GM12878 (cell line): ENCODE data around the gene IRS2. TPM values are rescaled to one million over a fixed set of nuclear protein-coding genes. Genes with fewer than 3 reads are reported as not detected.

Source experiments
- ATAC-seq: fragments of 200-7000 bp; cut with Tn5 transposase; 3 replicates; pipeline ENCODE4 v1.9.1; 2020; ENCODE audit warnings: mild to moderate bottlenecking, moderate library complexity
- BruUV-seq: library from RNA; stranded (reverse); fragments of 400-500 nt; replicated peaks from 2 replicates; lab custom pipeline; 2021; lab: Mats Ljungman, UMichigan
- CTCF ChIA-PET: fragments of 300-600 bp; sonication (Branson Sonifier 250); formaldehyde crosslinking; extraction: SDS; loops from one replicate; lab custom pipeline; 2021; ENCODE audit warnings: inconsistent platforms; lab: Yijun Ruan, JAX
- POLR2A ChIA-PET: fragments of 350-600 bp; formaldehyde crosslinking; extraction: SDS; loops from one replicate; lab custom pipeline; 2021; ENCODE audit warnings: inconsistent platforms; lab: Charles Lee
- RAD21 ChIA-PET: fragments of 300-600 bp; sonication (Branson Sonifier 250); formaldehyde crosslinking; loops from one replicate; lab custom pipeline; 2023; ENCODE audit warnings: antibody characterized with exemption; ENCODE audit not compliant: unreplicated experiment; lab: Charles Lee
- SMC1A ChIA-PET: fragments of 300-600 bp; sonication (Branson Sonifier 250); formaldehyde crosslinking; loops from one replicate; lab custom pipeline; 2023; ENCODE audit not compliant: unreplicated experiment, uncharacterized antibody; lab: Charles Lee
- DNase-seq: peaks from one replicate; pipeline ENCODE4 v3.0.0-alpha.2; 2011; ENCODE audit warnings: low read depth, low spot score
- FAIRE-seq: peaks from 3 replicates; lab custom pipeline; 2011; peaks lifted over from hg19 to GRCh38; lab: Jason Lieb, UNC
- H2AFZ ChIP-seq: 2 replicates; pipeline ENCODE4 v1.6.0; 2011; ENCODE audit warnings: low read depth, low read length, control low read depth; ENCODE audit not compliant: control insufficient read depth
- H3K27ac ChIP-seq: 2 replicates; pipeline ENCODE4 v1.5.1; 2011; ENCODE audit warnings: control low read depth; ENCODE audit not compliant: control insufficient read depth, insufficient read depth
- H3K27me3 ChIP-seq, 2 experiments: replicated peaks in 1 of 2; 2 replicates each; pipeline versions ENCODE4 v1.6.0 to v1.6.1; 2011; ENCODE audit warnings: low read length in 1 of 2; ENCODE audit not compliant: control insufficient read depth in 2 of 2, insufficient read depth in 2 of 2
- H3K36me3 ChIP-seq, 2 experiments: 2 replicates each; pipeline ENCODE4 v1.5.1; 2011; ENCODE audit warnings: low read length in 1 of 2; ENCODE audit not compliant: control insufficient read depth in 2 of 2, insufficient read depth in 2 of 2
- H3K4me1 ChIP-seq: 2 replicates; pipeline ENCODE4 v1.6.1; 2011; ENCODE audit warnings: mild to moderate bottlenecking, low read length, moderate library complexity, mixed read lengths; ENCODE audit not compliant: control insufficient read depth, insufficient read depth
- H3K4me2 ChIP-seq: 2 replicates; pipeline ENCODE4 v1.6.0; 2011; ENCODE audit warnings: control low read depth; ENCODE audit not compliant: control insufficient read depth, insufficient read depth
- H3K4me3 ChIP-seq: fragments of 200-600 bp; sonication (generic); 2 replicates; pipeline ENCODE4 v1.5.1; 2016
- H3K79me2 ChIP-seq: 2 replicates; pipeline ENCODE4 v1.6.0; 2011; ENCODE audit warnings: low read length; ENCODE audit not compliant: control insufficient read depth, insufficient read depth
- H3K9ac ChIP-seq: 2 replicates; pipeline ENCODE4 v1.8.0; 2011; ENCODE audit warnings: low read length, control low read depth, mixed read lengths; ENCODE audit not compliant: control insufficient read depth, insufficient read depth
- H3K9me3 ChIP-seq: replicated peaks from 3 replicates; pipeline ENCODE4 v1.5.1; 2011; ENCODE audit warnings: mild to moderate bottlenecking, low read length; ENCODE audit not compliant: control insufficient read depth, insufficient read depth
- H4K20me1 ChIP-seq: 2 replicates; pipeline ENCODE4 v1.6.0; 2011; ENCODE audit not compliant: control insufficient read depth, insufficient read depth
- ATF7 ChIP-seq: fragments of 450-650 bp; IDR thresholded peaks from 2 replicates; pipeline ENCODE4 v1.6.1; 2016; ENCODE audit warnings: low read depth, mild to moderate bottlenecking
- FOS ChIP-seq: IDR thresholded peaks from 3 replicates; pipeline ENCODE4 v1.6.1; 2011; ENCODE audit warnings: borderline replicate concordance; ENCODE audit not compliant: insufficient read length; ENCODE audit errors: extremely low read depth
- IKZF2 ChIP-seq, 2 experiments: fragments of 450-650 bp; IDR thresholded peaks; 2 replicates each; pipeline ENCODE4 v1.6.1; 2017; ENCODE audit warnings: mild to moderate bottlenecking in 2 of 2, moderate library complexity in 2 of 2
- KLF5 ChIP-seq: fragments of 450-650 bp; IDR thresholded peaks from 2 replicates; pipeline ENCODE4 v1.6.1; 2014; ENCODE audit warnings: mild to moderate bottlenecking; ENCODE audit not compliant: partially characterized antibody
- MTA2 ChIP-seq: fragments of 450-650 bp; IDR thresholded peaks from 2 replicates; pipeline ENCODE4 v1.6.1; 2016; ENCODE audit warnings: low read depth, mild to moderate bottlenecking, moderate library complexity
- NR2C1 ChIP-seq: fragments of 450-650 bp; IDR thresholded peaks from 2 replicates; pipeline ENCODE4 v1.6.1; 2017; ENCODE audit warnings: antibody characterized with exemption, mild to moderate bottlenecking, moderate library complexity
- POLR2A ChIP-seq: IDR thresholded peaks from 2 replicates; pipeline ENCODE4 v1.6.1; 2011; ENCODE audit warnings: low read depth, mild to moderate bottlenecking, low read length
- ZZZ3 ChIP-seq: IDR thresholded peaks from 2 replicates; pipeline ENCODE4 v1.6.1; 2011; ENCODE audit warnings: low read depth; ENCODE audit not compliant: control insufficient read depth, insufficient read length
- WGBS: methylation state at CpG from one replicate; pipeline ENCODE4 v1.1.6; 2016; ENCODE audit warnings: low lambda C conversion rate; ENCODE audit not compliant: insufficient replicate concordance, insufficient coverage; ENCODE audit errors: missing lambda C conversion rate; 5-methylcytosine and 5-hydroxymethylcytosine counted together
- in situ Hi-C: fragments of 300-500 bp; cut with MboI; formaldehyde crosslinking; loops from 9 replicates; pipeline ENCODE4 v1.14.3; 2018; ENCODE audit warnings: mixed read lengths
- intact Hi-C: fragments of 100-400 bp; cut with micrococcal nuclease; formaldehyde crosslinking; loops from one replicate; pipeline ENCODE4 v1.14.2; 2022; ENCODE audit not compliant: unreplicated experiment
- polyA plus RNA-seq, 11 experiments: library from polyadenylated mRNA; depleted of rRNA in 4 of 11; unstranded in 6 of 11; stranded (reverse) in 5 of 11; fragments of >200 nt; fragmentation: Nextera tagmentation in 4 of 11; fragmentation: Illumina TruSeq in 1 of 11; extraction: Ambion mirVana in 4 of 11; extraction: Trizol in 1 of 11; gene quantifications; 1 replicate in 1 of 11; 2 replicates in 10 of 11; pipeline versions ENCODE4 v1.2.1 to v1.2.3, GENCODE V29; 2011 to 2016; ENCODE audit warnings: inconsistent platforms in 2 of 11, missing spikeins in 2 of 11, low read depth in 1 of 11
- total RNA-seq, 4 experiments: library from RNA; depleted of rRNA in 3 of 4; stranded (reverse); fragments of >200 nt in 3 of 4; fragmentation: Illumina TruSeq in 1 of 4; extraction: Trizol in 1 of 4; gene quantifications; 2 replicates each; pipeline versions ENCODE4 v1.2.1 to v1.2.3, GENCODE V29; 2013 to 2021
- TF ChIP-seq, protein P1 (sequence below): IDR thresholded peaks from 2 replicates; pipeline ENCODE4 v1.6.1; 2011; ENCODE audit warnings: borderline replicate concordance, low read depth, mild to moderate bottlenecking, moderate library complexity, low read length; ENCODE audit not compliant: insufficient read depth, poor library complexity, severe bottlenecking
- TF ChIP-seq, protein P2 (sequence below): IDR thresholded peaks from 2 replicates; pipeline ENCODE4 v1.6.1; 2011; ENCODE audit warnings: mild to moderate bottlenecking, low read depth, low read length, moderate library complexity; ENCODE audit not compliant: insufficient replicate concordance
- TF ChIP-seq, protein P3 (sequence below): IDR thresholded peaks from 2 replicates; pipeline ENCODE4 v1.6.1; 2012; ENCODE audit warnings: low read depth, low read length, improper control_type of control experiment

IRS2 gene
- total and polyA plus RNA-seq, 10 of the 15 experiments (the other 5 are each of a cell fraction or from before 2014, with no cell fraction given): 0.01 to 0.31 (median 0.07) TPM; not detected in 6

DNA sequence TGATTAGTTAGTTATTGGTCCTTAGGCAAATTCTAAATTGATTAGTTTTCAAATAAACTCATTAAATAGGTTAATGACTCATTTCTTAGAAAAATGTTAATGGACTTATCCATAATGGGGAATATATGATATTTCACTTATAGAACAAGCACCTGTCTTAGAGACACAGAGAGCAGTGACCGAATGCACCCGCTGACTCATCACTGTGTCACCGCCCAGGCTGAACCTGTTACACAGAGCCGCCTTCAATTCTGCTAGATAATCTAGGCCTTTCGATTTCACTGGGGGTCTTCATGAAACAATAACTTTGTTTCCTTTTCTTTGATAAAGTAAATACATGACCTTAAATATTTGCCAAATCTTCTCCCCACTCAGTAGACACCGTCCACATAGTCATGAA lies 13.1 kb downstream of the IRS2 start:
- H4K20me1 ChIP-seq: no peaks in the 10 kb centered on the region

More for the DNA sequence above, 13.1 kb downstream of the IRS2 start:
- Histone ChIP-seq H3K79me2 (no peaks in the 10 kb centered on the region), H3K4me1 (no peaks in the 10 kb centered on the region), H2AFZ (no peak overlapping the region), H3K27ac (no peak overlapping the region), H3K9me3 (no peaks in the 10 kb centered on the region), H3K36me3 (no peaks in the 10 kb centered on the region), H3K27me3 (no peaks in the 10 kb centered on the region), H3K4me3 (no peak overlapping the region), H3K4me2 (no peak overlapping the region), H3K9ac (no peak overlapping the region)
- in situ Hi-C loops: no loop called here
- FAIRE-seq (no peak), DNase-seq (no peak), ATAC-seq (no peak)
- BruUV-seq: no TSS peak
- ChIA-PET RAD21 (no interaction called here), POLR2A (no interaction called here), CTCF (no interaction called here), SMC1A (no interaction called here)
- no peak for TF ChIP-seq KLF5
- TF ChIP-seq MTA2: no peak
- TF ChIP-seq NR2C1: no peak
- no peak for TF ChIP-seq ATF7
- TF ChIP-seq POLR2A: no peak
- TF ChIP-seq, protein P1, sequence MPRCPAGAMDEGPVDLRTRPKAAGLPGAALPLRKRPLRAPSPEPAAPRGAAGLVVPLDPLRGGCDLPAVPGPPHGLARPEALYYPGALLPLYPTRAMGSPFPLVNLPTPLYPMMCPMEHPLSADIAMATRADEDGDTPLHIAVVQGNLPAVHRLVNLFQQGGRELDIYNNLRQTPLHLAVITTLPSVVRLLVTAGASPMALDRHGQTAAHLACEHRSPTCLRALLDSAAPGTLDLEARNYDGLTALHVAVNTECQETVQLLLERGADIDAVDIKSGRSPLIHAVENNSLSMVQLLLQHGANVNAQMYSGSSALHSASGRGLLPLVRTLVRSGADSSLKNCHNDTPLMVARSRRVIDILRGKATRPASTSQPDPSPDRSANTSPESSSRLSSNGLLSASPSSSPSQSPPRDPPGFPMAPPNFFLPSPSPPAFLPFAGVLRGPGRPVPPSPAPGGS: no peak
- no peak for TF ChIP-seq FOS
- TF ChIP-seq, protein P2, sequence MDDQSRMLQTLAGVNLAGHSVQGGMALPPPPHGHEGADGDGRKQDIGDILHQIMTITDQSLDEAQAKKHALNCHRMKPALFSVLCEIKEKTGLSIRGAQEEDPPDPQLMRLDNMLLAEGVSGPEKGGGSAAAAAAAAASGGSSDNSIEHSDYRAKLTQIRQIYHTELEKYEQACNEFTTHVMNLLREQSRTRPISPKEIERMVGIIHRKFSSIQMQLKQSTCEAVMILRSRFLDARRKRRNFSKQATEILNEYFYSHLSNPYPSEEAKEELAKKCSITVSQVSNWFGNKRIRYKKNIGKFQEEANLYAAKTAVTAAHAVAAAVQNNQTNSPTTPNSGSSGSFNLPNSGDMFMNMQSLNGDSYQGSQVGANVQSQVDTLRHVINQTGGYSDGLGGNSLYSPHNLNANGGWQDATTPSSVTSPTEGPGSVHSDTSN: no peak
- TF ChIP-seq IKZF2 (IDR thresholded peaks at IDR 0.05): no peak
- no peak for TF ChIP-seq ZZZ3
- TF ChIP-seq, protein P3, sequence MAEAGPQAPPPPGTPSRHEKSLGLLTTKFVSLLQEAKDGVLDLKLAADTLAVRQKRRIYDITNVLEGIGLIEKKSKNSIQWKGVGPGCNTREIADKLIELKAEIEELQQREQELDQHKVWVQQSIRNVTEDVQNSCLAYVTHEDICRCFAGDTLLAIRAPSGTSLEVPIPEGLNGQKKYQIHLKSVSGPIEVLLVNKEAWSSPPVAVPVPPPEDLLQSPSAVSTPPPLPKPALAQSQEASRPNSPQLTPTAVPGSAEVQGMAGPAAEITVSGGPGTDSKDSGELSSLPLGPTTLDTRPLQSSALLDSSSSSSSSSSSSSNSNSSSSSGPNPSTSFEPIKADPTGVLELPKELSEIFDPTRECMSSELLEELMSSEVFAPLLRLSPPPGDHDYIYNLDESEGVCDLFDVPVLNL: no peak
- intact Hi-C loops: no loop called here
- WGBS: 64% methylated on average over 6 of the region's 6 CpGs
